SW 1271 (cell line): Measurements from ENCODE around the gene SPACDR.

Experiments
- DNase-seq, 2 experiments: peaks; one replicate each; lab custom pipeline; 2025; lab: John Stamatoyannopoulos, UW

The SPACDR gene

DNA sequence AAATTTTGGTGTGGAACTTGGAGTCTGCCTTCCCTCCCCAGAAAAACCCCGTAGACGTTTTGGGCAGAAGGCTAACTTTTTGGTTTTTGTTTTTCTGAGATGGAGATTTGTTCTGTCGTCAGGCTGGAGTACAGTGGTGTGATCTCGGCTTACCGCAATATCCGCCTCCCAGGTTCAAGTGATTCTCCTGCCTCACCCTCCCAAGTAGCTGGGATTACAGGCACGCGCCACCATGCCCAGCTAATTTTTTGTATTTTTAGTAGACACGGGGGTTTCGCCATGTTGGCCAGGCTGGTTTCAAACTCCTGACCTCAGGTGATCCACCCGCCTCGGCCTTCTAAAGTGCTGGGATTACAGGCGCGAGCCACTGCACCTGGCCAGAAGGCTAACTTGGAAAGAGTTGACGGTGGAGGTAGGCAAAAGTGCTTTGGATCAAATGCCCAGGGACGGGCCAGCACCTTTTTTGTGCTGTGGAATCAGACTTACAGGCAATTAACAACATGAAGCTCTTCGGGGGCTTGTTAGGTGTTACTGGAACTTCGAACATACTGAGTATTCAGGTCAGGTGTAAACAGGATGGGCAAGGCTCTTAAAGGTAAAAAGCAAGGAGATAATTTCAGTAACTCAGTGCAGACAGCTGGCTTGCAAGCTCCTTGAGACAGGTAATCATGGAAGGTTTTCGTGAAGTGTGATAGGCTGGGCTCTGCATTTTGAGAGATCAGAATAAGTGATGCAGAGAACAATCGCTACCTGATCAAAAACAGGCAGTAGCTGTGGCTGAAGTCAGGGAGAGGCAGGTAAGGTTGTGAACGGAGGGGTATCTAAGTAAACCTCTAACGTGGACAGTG, 29.5 kb downstream of the SPACDR start:
- DNase-seq = no peak

DNA sequence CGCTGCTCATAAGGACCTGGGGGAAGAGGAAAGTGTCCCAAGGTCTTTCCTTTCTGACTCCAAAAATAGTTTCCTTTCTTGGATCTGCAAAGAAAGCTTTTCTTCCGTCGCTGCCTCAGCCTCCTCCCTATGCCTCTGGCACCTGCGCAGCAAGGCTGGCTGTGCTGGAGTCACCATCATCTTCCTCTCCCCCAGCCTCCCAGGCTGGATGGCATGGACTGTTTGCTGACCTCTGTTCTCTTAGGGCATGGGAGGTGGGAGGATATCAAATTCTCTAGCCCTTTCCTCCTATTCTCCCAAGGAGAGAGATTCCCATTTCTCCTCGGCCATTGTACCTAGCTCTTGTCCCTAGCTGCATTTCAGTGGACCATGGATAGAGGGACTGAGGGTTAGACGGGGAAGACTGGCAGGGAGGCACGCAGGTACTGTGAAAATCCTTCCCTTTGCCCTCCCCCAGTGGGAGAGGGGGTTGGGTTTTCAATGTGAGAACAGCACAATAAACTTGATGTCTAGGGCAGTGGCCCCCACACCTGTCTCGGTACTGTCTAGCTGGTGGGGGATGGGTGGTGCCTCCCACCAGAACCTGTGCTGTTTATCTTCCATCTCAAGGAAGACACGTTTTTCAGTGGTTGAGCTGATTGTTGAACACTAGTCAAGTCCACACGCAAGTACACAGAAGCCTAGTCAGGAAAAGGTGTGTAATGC, 30.3 kb downstream of the SPACDR start:
- DNase-seq = no peak

DNA sequence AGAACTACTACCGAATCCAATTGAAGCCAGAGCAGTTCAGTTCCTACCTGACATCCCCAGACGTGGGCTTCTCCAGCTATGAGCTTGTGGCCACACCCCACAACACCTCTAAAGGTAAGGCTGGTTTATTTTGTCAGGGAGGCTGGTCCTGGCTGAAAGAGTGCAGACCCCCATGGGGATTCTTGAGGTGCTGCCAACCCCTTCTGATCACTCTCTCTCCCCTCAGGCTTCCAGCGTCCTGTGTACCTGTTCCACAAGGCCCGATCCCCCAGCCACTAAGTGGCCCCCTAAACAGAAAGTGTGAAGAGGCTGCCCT, 30.8 kb downstream of the SPACDR start:
- no peak for DNase-seq

DNA sequence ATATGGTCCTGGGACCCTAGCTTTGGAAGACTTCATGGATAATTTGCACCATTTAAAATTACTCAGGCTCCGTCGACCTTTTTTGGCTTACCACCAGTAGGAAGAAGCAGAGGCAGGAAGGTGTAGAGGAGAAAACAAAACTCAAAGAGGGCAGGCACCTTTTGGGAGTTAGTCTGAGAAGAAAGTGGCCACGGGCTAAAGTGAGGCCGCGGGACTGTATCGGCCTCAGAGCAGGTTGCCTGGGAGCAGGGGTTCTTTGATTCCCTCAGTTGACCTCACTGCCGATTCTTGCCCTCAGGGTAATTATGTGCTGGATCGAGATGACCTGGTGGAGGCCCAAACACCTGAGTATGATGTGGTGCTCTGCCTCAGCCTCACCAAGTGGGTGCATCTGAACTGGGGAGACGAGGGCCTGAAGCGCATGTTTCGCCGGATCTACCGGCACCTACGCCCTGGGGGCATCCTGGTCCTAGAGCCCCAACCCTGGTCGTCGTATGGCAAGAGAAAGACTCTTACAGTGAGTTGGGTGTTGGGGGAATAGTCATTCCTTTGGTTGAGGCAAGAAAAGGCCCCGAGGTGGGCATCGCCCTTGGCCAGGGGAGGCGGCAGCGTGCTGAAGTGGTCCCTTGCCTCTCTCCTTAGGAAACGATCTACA, 31.3 kb downstream of the SPACDR start:
- DNase-seq = no peak

DNA sequence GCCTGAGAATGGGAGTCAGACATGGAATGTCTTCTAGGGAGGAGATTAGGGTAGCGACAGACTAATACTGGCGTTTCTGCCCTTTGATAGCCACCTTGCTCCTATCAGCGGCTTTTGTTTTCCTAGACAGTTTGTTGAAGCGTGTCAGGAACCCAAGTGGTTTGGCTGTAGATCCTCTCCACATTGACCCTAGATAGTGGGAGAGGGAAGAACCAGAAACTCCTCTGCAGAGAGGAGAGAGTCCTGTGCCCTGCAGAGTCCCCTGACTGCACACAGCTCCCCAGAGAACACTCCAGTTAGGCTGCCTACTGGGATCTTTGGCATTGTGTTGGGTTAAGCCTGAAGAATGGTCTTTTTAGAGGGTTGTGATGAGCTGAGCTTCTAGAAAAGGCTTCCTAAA, 32.0 kb downstream of the SPACDR start:
- no peak for DNase-seq

DNA sequence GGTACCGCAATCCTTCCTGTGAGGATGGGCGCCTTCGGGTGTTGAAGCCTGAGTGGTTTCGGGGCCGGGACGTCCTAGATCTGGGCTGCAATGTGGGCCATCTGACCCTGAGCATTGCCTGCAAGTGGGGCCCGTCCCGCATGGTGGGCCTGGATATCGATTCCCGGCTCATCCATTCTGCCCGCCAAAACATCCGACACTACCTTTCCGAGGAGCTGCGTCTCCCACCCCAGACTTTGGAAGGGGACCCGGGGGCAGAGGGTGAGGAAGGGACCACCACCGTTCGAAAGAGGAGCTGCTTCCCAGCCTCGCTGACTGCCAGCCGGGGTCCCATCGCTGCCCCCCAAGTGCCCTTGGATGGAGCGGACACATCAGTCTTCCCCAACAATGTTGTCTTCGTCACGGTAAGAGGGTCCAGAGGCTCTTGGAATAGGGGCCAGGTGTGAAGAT, 32.7 kb downstream of the SPACDR start:
- no peak for DNase-seq

DNA sequence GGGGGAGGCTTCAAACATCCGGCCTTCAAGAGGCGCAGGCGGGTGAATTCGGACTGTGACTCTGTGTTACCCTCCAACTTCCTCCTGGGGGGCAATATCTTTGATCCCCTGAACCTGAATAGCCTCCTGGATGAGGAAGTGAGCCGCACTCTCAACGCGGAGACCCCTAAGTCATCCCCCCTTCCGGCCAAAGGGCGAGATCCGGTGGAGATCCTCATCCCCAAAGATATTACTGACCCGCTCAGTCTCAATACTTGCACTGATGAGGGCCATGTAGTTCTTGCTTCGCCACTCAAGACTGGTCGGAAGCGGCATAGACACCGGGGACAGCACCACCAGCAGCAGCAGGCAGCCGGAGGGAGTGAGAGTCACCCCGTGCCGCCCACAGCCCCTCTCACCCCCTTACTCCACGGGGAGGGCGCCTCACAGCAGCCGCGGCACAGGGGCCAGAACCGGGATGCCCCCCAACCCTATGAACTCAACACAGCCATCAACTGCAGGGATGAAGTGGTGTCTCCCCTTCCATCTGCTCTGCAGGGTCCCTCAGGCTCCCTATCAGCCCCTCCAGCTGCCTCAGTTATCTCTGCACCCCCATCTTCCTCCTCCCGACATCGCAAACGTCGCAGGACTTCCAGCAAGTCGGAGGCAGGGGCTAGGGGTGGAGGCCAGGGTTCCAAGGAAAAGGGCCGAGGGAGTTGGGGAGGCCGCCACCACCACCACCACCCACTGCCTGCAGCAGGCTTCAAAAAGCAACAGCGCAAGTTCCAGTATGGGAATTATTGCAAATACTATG, 33.4 kb downstream of the SPACDR start:
- no peak for DNase-seq

DNA sequence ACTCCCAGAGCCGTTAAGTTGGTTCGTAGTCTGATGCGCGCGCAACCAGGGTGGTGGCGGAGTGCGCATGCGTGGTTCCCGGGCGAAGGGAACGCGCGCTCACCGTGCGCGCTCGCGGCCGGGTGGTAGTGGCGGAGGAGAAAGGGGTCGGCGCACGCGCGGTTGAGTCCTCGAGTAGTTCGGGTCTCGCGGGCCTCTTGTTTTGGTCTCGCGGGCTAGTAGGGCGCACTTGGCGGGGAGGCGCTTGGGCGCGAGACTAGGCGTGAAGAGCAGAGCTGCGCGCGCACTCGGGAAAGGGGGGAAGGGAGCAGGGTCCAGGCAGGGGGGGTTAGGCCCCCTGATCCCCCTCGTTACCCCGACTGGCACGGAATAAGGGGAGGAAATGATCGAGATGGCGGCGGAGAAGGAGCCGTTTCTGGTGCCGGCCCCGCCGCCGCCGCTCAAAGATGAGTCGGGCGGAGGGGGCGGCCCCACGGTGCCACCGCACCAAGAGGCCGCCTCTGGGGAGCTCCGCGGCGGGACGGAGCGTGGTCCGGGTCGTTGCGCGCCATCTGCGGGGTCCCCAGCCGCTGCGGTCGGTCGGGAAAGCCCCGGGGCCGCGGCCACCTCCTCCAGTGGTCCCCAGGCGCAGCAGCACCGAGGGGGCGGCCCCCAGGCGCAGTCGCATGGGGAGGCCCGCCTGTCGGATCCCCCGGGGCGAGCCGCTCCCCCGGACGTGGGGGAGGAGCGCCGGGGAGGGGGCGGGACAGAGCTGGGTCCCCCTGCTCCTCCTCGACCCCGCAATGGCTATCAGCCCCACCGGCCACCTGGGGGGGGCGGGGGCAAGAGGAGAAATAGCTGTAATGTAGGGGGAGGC, 34.2 kb downstream of the SPACDR start, which contains the start of gene MEPCE:
Gene MEPCE (plus strand): TSS at position 195 of the 856 bp plus-strand sequence. CDS start 188 bp downstream, at position 383.
- peak; percentile 54 to 87 for DNase-seq

DNA sequence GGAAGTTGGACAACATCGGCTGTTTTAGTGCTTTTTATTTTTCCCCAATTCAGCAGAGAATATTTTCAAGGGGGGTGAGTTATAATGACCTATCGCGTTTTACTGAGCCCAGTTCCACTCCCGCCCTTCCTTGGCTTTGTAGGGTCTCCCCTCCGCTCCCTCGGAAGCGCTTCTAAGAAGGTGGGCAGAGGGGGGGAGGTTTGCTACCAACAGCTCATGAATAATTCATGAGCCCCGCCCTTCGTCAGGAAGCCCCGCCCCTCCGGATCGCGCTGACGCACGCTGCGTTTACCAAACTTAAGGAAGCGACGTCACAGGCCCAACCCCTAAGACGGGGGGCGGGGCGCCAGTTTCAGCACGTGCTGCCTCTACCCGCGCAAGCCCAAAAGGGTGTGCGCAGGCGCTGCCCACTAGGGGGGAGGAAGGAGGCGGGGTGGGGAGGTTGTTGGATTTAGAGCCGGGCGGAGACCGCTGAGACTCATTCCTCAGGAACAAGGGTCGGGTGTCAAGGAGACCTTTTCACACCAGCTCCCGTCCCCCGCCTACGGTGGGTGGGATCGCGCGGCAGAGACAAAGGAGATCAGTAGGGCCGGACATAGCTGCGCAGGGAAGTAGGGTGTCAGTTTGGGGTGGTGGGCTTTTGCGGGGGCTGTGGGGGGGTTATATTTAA, 35.0 kb downstream of the SPACDR start:
- DNase-seq = peak; percentile 97 to 98

DNA sequence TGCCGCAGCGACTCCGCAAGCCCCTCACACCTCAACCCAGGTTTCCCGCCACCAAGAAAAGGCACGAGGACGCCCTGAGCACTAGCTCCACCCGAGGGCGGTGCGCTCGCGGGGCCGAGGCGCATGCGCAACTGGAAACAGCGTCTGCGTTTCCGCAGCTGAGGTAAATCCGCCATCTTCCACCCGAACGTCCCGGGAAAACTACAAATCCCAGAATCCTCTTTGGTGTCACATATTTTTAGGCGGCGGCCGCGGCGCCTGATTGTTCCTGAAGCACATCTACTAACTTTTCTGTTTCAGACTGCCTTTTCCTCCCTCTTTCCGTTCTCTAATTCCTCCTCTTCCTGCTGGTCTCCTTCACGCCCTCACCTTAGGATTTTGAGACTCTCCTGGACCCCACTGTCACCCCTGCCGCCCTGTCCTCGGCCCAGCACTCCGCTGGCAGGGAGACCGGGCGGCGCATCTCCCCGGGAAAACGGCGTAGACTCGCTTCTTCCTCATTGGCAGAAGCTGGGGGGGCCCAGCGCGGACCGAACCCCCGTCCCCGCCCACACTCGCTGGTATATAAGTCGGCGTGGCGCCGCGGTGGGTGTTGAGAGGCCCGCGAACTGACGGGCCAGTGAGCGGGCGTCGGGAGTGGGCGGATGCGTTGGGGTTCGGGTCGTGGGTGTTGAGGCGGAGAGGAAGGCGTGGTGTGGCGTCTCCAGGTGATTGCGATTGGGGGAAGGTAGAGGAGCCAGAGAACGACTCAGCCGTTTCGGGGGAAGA, 35.7 kb downstream of the SPACDR start, which contains the start of gene ZCWPW1:
Gene ZCWPW1 (minus strand): TSS at position 505 of the 768 bp plus-strand sequence. CDS start 8,054 bp downstream, outside the sequence.
- DNase-seq = peak; percentile 93 to 94

DNA sequence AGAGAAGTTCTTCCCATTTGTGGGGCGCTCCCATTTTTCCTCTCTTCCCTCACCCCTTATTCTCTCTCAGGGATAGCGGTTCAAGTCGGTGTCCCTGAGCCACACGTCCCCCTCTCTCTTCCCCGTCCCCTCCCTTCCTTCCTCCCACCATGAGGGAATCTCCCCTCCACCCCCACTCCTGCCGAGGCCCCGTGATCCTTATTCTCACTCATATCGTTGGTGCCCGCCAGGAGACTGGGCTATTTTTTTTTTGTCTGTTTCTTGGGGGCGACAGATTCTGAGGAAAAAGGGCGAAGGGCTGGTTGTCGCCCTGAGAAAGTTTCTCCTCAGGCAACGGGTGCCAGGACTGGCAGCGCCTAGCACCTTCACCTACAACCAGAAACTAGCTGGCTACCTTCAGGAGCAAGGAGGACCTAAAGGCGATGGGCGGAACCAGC, 36.3 kb downstream of the SPACDR start:
- no peak for DNase-seq

DNA sequence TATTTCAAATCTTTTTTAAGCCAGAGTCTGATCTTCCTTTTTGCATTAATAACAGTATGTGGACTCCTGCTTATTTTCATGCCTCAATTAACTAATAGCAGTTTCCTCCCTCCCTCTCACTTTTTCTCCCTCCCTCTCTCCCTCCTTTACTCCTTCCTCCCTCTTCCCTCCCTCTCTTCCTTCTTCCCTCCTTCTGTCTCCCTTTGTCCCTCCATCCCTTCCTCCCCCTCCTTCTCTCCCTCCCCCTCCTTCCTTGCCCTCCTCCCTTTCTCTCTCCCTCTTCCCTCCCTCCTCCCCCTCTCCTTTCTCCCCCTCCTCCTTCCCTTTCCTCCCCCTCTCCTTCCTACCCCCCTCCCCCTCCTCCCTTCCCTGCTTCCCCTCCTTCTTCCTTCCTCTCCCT, 37.5 kb downstream of the SPACDR start:
- no peak for DNase-seq

DNA sequence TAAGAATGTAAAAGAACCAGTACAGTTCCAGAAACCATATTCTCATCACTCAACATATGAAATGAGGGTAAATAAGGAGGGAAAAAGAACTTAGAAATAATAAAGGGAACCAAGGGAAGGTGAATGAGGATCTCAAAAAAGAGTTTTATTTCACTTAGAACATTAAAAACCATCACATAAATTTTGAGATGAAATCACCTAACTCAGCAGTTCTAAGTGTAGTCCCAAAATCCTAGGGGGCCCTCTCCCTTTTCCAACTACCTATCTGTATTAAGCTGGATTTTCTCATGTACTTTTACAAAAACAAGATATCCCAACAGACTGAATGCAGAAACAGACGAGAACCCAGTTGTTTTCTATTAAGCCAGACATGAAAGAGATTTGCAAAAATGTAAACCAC, 38.7 kb downstream of the SPACDR start:
- no peak for DNase-seq

DNA sequence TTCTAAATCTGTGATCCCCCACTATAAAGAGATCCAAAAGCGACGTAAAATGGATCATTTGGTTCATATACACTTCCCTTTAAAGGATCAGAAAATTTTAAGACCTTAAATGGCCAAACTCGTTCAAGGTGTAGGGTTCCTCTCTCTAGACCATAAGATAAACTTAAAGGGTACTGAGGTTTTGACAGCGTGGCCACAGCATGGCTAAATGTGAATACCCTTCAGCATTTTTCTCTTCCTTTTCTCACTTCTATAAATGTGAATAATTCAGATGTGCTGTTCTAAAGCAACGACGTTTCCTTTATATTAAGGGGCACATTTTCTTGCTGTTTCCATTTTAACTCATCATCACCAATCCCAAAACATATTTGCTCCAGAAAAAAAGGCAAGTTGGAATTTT, 40.7 kb downstream of the SPACDR start:
- DNase-seq = no peak

DNA sequence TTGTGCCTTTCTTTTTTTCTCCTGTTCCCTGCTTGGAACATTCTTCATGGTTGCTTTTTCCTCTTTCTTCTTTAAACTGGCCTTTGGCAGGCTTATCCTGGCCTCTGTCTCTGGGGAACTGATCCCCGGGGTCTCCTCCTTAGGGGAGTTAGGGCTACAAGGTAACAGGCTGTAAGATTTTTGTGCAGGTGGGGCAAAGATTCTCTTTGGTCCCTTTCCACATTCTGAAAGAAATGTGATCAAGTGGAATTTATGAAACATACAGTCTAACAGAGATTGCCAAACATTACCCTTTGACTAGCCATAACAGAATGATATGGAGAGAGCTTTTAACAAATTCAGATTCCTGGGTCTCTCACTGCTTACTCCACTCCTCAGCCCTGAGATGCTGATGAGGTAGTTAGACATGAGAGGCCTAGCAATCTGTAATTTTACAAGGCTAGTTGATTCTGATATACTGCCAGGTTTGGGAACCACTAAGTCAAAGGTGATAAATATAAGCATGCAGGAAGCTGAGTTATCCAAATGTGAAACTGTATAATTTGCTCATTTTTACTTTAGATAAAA, 44.3 kb downstream of the SPACDR start:
- no peak for DNase-seq

DNA sequence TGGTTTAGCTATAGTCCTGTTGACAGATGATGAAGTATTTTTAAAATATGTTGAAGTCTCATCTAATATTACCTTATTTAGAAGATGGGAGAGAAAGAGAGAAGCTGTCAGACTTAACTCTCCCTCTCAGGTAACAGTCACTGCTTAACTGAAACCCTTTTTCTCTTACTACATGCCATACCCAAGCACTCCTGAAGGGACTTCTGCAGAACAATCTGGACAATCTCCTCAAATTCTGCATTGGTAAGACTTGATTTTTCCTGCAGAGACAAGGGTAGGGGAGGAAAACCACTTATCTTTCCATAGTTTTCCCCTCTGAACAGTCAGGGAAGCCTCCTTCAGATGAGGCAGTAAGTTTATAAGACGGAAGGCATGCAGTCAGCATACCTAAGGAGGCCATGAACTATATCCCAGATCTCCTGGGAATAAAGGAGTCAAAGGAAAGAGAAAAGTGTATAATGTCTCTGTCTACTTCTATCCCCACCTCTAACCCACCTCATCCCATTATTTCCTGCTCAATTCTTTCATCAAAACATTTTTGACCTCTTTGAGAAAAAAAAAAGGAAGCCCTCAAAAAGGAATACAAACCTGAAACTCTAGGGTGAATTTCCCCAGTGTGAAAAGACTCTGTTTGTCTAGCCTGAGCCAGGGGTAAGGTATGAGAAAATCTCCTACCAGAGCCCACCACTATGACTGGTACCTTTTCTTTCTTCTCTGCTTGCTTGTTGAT, 45.0 kb downstream of the SPACDR start:
- DNase-seq = no peak

DNA sequence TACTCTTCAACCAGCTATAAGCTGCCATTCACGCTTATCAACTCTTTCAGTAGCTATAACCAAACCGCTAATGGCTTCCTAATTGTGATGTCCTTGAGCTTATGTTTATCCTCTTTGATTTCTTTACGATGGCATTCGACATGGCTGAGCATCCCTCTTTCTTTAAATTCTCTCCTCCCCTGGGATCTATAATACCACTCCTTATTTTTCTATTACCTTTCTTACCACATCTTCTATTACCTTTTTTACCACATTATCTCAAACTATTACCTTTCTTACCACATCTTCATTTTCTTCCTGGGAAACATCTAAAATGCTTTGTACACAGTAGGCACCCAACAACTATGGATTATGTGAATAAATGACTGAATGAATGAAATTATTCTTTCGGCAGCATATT, 48.6 kb downstream of the SPACDR start:
- no peak for DNase-seq

DNA sequence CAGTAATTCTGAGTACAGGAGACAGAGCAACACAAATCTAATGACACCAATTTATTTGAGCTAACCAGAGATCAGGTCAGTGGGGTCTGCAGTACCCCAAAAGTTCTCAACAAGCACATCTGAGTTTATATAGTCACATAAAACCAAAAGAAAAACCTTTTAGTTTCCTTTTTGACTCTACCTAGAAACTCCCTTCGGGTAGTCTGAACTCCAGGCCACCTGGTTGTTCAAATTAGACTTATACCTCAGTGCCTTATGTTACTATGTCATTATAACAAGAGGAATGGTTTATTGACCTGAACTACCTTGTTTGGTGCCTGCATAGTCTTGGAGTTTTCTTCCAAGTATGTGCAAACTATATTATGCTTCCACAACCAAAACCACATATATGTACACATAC, 50.2 kb downstream of the SPACDR start:
- no peak for DNase-seq

DNA sequence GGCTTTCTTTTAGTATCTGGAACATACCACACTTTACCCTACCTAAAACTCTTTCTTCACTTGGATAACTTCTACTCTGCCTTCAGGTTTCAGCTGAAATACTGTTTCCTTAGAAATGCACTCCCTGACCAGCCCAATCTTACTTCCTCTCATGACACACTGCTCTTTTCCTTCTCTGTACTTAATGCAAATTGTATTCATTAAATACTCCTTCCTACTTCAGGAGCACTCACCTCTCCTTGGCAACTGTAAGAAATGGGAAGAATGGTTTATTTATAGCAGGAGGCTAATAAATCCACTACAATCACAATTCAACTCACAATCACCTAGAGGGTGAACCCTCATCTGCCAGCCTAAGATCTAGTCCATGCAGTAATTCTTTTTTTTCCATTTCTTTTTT, 50.7 kb downstream of the SPACDR start:
- DNase-seq = no peak
